H9 (cell line): ENCODE data around the gene PCDH9. TPM values are rescaled to one million over a fixed set of nuclear protein-coding genes. Genes with fewer than 3 reads are reported as not detected.

Experiments used
- DNase-seq: peaks from one replicate; pipeline ENCODE4 v3.0.0-alpha.2; 2017
- H2AFZ ChIP-seq: one replicate; pipeline ENCODE4 v1.6.1; 2013; ENCODE audit warnings: mild to moderate bottlenecking, low read length, control low read depth, moderate library complexity
- H2AK5ac ChIP-seq: 2 replicates; pipeline ENCODE4 v1.6.1; 2013; ENCODE audit warnings: low read length, control low read depth, mixed read lengths; ENCODE audit not compliant: insufficient read length
- H2BK120ac ChIP-seq: one replicate; pipeline ENCODE4 v1.6.1; 2013; ENCODE audit warnings: low read depth, mild to moderate bottlenecking, low read length, control low read depth, inconsistent platforms; ENCODE audit not compliant: poor library complexity, severe bottlenecking
- H2BK12ac ChIP-seq: 2 replicates; pipeline ENCODE4 v1.6.1; 2013; ENCODE audit warnings: low read length, control low read depth, mixed read lengths, low read depth; ENCODE audit not compliant: insufficient read length
- H2BK15ac ChIP-seq: 2 replicates; pipeline ENCODE4 v1.6.1; 2013; ENCODE audit warnings: low read depth, low read length, control low read depth
- H2BK20ac ChIP-seq: one replicate; pipeline ENCODE4 v1.6.1; 2013; ENCODE audit warnings: low read depth, mild to moderate bottlenecking, low read length, control low read depth, inconsistent platforms; ENCODE audit not compliant: poor library complexity, severe bottlenecking
- H2BK5ac ChIP-seq: 2 replicates; pipeline ENCODE4 v1.6.1; 2013; ENCODE audit warnings: low read length, control low read depth, mixed read lengths; ENCODE audit not compliant: insufficient read length
- H3K14ac ChIP-seq: 2 replicates; pipeline ENCODE4 v1.6.1; 2013; ENCODE audit warnings: low read length, control low read depth; ENCODE audit not compliant: insufficient read depth
- H3K18ac ChIP-seq: 2 replicates; pipeline ENCODE4 v1.6.1; 2013; ENCODE audit warnings: low read depth, mild to moderate bottlenecking, mixed read lengths, low read length, control low read depth; ENCODE audit not compliant: insufficient read length
- H3K23ac ChIP-seq: 2 replicates; pipeline ENCODE4 v1.6.1; 2013; ENCODE audit warnings: low read length, control low read depth, mixed read lengths, low read depth; ENCODE audit not compliant: insufficient read length
- H3K23me2 ChIP-seq: 2 replicates; pipeline ENCODE4 v1.6.1; 2013; ENCODE audit warnings: low read depth, mild to moderate bottlenecking, mixed read lengths, low read length, control low read depth; ENCODE audit not compliant: insufficient read length, poor library complexity, severe bottlenecking
- H3K27ac ChIP-seq: 2 replicates; pipeline ENCODE4 v1.5.1; 2013; ENCODE audit warnings: low read length, control low read depth, mixed read lengths, low read depth; ENCODE audit not compliant: insufficient read length
- H3K27me3 ChIP-seq: 2 replicates; pipeline ENCODE4 v1.6.1; 2013; ENCODE audit warnings: low read length, control low read depth, inconsistent platforms; ENCODE audit not compliant: insufficient read depth
- H3K4ac ChIP-seq: 2 replicates; pipeline ENCODE4 v1.6.1; 2013; ENCODE audit warnings: low read depth, mild to moderate bottlenecking, control low read depth, inconsistent platforms, low read length, moderate library complexity
- H3K4me1 ChIP-seq: 2 replicates; pipeline ENCODE4 v1.6.1; 2013; ENCODE audit warnings: low read length, control low read depth, inconsistent platforms; ENCODE audit not compliant: insufficient read depth
- H3K4me2 ChIP-seq: 2 replicates; pipeline ENCODE4 v1.6.1; 2013; ENCODE audit warnings: low read length, control low read depth, mixed read lengths; ENCODE audit not compliant: insufficient read length, insufficient read depth
- H3K56ac ChIP-seq: 2 replicates; pipeline ENCODE4 v1.6.1; 2013; ENCODE audit warnings: low read depth, mild to moderate bottlenecking, mixed read lengths, low read length, control low read depth; ENCODE audit not compliant: insufficient read length
- H3K79me1 ChIP-seq: 2 replicates; pipeline ENCODE4 v1.6.1; 2013; ENCODE audit warnings: low read depth, mild to moderate bottlenecking, moderate library complexity, low read length, control low read depth, inconsistent platforms; ENCODE audit not compliant: insufficient read depth, poor library complexity, severe bottlenecking
- H3K79me2 ChIP-seq: 2 replicates; pipeline ENCODE4 v1.6.1; 2013; ENCODE audit warnings: low read length, control low read depth, inconsistent platforms; ENCODE audit not compliant: insufficient read depth
- H3K9ac ChIP-seq: 2 replicates; pipeline ENCODE4 v1.6.1; 2013; ENCODE audit warnings: low read length, control low read depth, mixed read lengths; ENCODE audit not compliant: insufficient read length; ENCODE audit errors: extremely low read depth
- H3K9me3 ChIP-seq: one replicate; pipeline ENCODE4 v1.6.1; 2013; ENCODE audit warnings: low read depth, low read length, inconsistent platforms; ENCODE audit not compliant: control insufficient read depth
- H3T11ph ChIP-seq: one replicate; pipeline ENCODE4 v1.6.1; 2013; ENCODE audit warnings: mild to moderate bottlenecking, low read length, control low read depth, inconsistent platforms
- H4K20me1 ChIP-seq: one replicate; pipeline ENCODE4 v1.6.1; 2013; ENCODE audit not compliant: control insufficient read depth, insufficient read length, insufficient read depth
- H4K5ac ChIP-seq: 2 replicates; pipeline ENCODE4 v1.6.1; 2013; ENCODE audit warnings: low read depth, mild to moderate bottlenecking, mixed read lengths, low read length, control low read depth; ENCODE audit not compliant: insufficient read length
- H4K8ac ChIP-seq: replicated peaks from 2 replicates; pipeline ENCODE4 v1.6.1; 2013; ENCODE audit warnings: low read length, control low read depth, mixed read lengths, low read depth; ENCODE audit not compliant: insufficient read length
- H4K91ac ChIP-seq: 2 replicates; pipeline ENCODE4 v1.6.1; 2013; ENCODE audit warnings: low read depth, mild to moderate bottlenecking, moderate library complexity, mixed read lengths, low read length, control low read depth; ENCODE audit not compliant: insufficient read length
- H3K27ac Mint-ChIP-seq, 3 experiments: 2 replicates in 2 of 3; 3 replicates in 1 of 3; pipeline ENCODE4 v1.8.0; 2020 to 2021; ENCODE audit warnings: mixed read lengths in 3 of 3, mild to moderate bottlenecking in 1 of 3, moderate library complexity in 1 of 3
- H3K27me3 Mint-ChIP-seq: 2 replicates; pipeline ENCODE4 v1.8.0; 2021; ENCODE audit warnings: low read depth, mild to moderate bottlenecking, moderate library complexity, mixed read lengths
- H3K36me3 Mint-ChIP-seq, 3 experiments: 2 replicates in 2 of 3; 3 replicates in 1 of 3; pipeline ENCODE4 v1.8.0; 2020 to 2021; ENCODE audit warnings: low read depth in 3 of 3, mixed read lengths in 3 of 3; ENCODE audit not compliant: insufficient read depth in 1 of 3
- H3K4me1 Mint-ChIP-seq, 2 experiments: 2 replicates each; pipeline ENCODE4 v1.8.0; 2020; ENCODE audit warnings: mixed read lengths in 2 of 2
- H3K4me3 Mint-ChIP-seq, 2 experiments: 2 replicates in 1 of 2; 3 replicates in 1 of 2; pipeline ENCODE4 v1.8.0; 2020 to 2021; ENCODE audit warnings: mild to moderate bottlenecking in 2 of 2, mixed read lengths in 2 of 2, moderate library complexity in 1 of 2
- H3K9me3 Mint-ChIP-seq, 2 experiments: 2 replicates in 1 of 2; 3 replicates in 1 of 2; pipeline ENCODE4 v1.8.0; 2020; ENCODE audit warnings: mild to moderate bottlenecking in 2 of 2, mixed read lengths in 2 of 2, moderate library complexity in 1 of 2
- WGBS: extraction: QIAGEN DNeasy Blood & Tissue Kit; methylation state at CpG from one replicate; pipeline ENCODE4 v1.1.7; 2013; ENCODE audit warnings: missing lambda C conversion rate, low lambda C conversion rate, mixed read lengths; ENCODE audit not compliant: insufficient read length; ENCODE audit errors: extremely low coverage; 5-methylcytosine and 5-hydroxymethylcytosine counted together
- total RNA-seq: library from RNA; stranded (reverse); gene quantifications from 2 replicates; pipeline ENCODE4 v1.2.1, GENCODE V29; 2021
- TF ChIP-seq, protein P1 (sequence below): fragments of 200-600 bp; sonication (generic); conservative IDR thresholded peaks from 3 replicates; pipeline ENCODE4 v1.8.0; 2021; ENCODE audit warnings: antibody characterized with exemption, mild to moderate bottlenecking

PCDH9 gene
- total RNA-seq, 1 experiment from 2014 or later: 0.11 TPM

DNA sequence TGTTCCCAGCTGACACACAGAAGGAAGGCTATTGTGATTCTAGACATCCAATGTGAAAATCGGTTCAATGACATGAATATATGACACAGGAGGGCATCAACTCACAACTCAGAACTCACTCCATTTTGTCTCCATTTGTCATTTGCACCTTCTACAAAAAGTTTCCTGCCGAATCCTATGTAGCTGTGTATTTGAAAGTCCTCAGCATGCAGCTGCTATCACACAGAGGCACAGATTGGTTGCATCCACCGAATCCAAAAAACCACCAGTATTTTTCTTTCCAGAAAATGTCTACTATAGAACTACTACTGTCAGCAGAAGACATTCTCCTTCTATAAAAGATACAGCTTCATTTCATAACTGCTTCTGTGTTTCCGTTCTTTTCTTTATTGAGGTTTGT is 13.3 kb downstream of the PCDH9 start:
- no peaks in the 10 kb centered on the region for H3K9me3 ChIP-seq
- no peak overlapping the region for H3K4ac ChIP-seq
- H3K79me1 ChIP-seq: no peaks in the 10 kb centered on the region
- no peak overlapping the region for H2AK5ac ChIP-seq
- Mint-ChIP-seq H3K9me3 (no peaks in the 10 kb centered on the region), H3K27ac (no peak overlapping the region), H3K36me3 (no peaks in the 10 kb centered on the region), H3K4me1 (peaks cover 0 to 5% of the 10 kb centered on the region in 2 experiments; a peak in 2 of 4 replicates), H3K4me3 (no peak overlapping the region), H3K27me3 (no peaks in the 10 kb centered on the region)
- H3K27me3 ChIP-seq: no peaks in the 10 kb centered on the region
- H2BK120ac ChIP-seq: no peak overlapping the region
- no CpG with 5 or more reads among the region's 4 CpGs for WGBS
- no peak for DNase-seq
- H2BK5ac ChIP-seq: no peak overlapping the region
- no peaks in the 10 kb centered on the region for H3K79me2 ChIP-seq
- H4K91ac ChIP-seq: no peak overlapping the region
- no peaks in the 10 kb centered on the region for H3K23me2 ChIP-seq
- no peak overlapping the region for H3K27ac ChIP-seq
- no peak overlapping the region for H3T11ph ChIP-seq
- H2BK15ac ChIP-seq: no peak overlapping the region
- no peaks in the 10 kb centered on the region for H3K4me1 ChIP-seq
- no peak overlapping the region for H3K4me2 ChIP-seq
- H4K20me1 ChIP-seq: no peaks in the 10 kb centered on the region
- no peak overlapping the region for H2BK12ac ChIP-seq
- no peak overlapping the region for H3K9ac ChIP-seq
- no peak overlapping the region for H3K56ac ChIP-seq
- no peak overlapping the region for H4K5ac ChIP-seq
- no peak overlapping the region for H3K18ac ChIP-seq
- H2AFZ ChIP-seq: no peak overlapping the region
- no peak overlapping the region for H4K8ac ChIP-seq
- no peak overlapping the region for H3K14ac ChIP-seq
- no peak overlapping the region for H3K23ac ChIP-seq
- no peak overlapping the region for H2BK20ac ChIP-seq
- TF ChIP-seq, protein P1, sequence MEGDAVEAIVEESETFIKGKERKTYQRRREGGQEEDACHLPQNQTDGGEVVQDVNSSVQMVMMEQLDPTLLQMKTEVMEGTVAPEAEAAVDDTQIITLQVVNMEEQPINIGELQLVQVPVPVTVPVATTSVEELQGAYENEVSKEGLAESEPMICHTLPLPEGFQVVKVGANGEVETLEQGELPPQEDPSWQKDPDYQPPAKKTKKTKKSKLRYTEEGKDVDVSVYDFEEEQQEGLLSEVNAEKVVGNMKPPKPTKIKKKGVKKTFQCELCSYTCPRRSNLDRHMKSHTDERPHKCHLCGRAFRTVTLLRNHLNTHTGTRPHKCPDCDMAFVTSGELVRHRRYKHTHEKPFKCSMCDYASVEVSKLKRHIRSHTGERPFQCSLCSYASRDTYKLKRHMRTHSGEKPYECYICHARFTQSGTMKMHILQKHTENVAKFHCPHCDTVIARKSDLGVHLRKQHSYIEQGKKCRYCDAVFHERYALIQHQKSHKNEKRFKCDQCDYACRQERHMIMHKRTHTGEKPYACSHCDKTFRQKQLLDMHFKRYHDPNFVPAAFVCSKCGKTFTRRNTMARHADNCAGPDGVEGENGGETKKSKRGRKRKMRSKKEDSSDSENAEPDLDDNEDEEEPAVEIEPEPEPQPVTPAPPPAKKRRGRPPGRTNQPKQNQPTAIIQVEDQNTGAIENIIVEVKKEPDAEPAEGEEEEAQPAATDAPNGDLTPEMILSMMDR: no peak
